Thymus (tissue), 11 donors: ENCODE measurements around the gene HSD17B7. TPM values are rescaled to one million over a fixed set of nuclear protein-coding genes. Genes with fewer than 3 reads are reported as not detected.

ENCODE experiments used
- DNase-seq, 9 donors: peaks; one replicate each; pipeline ENCODE4 v3.0.0-alpha.2; 2013; ENCODE audit warnings: low spot score in 9 of 9, low read depth in 6 of 9, missing footprints in 1 of 9
- H3K27ac ChIP-seq, 2 donors: one replicate each; pipeline ENCODE4 v1.5.1; 2013; ENCODE audit warnings: control low read depth in 1 of 2, low read depth in 1 of 2, low read length in 1 of 2, mild to moderate bottlenecking in 1 of 2, moderate library complexity in 1 of 2
- H3K27me3 ChIP-seq, 2 donors: one replicate each; pipeline ENCODE4 v1.5.1; 2013; ENCODE audit warnings: low read length in 1 of 2; ENCODE audit not compliant: control insufficient read depth in 2 of 2, insufficient read depth in 1 of 2
- H3K36me3 ChIP-seq, 2 donors: one replicate each; pipeline ENCODE4 v1.5.1; 2013; ENCODE audit warnings: low read length in 1 of 2, mild to moderate bottlenecking in 1 of 2, moderate library complexity in 1 of 2; ENCODE audit not compliant: control insufficient read depth in 2 of 2, insufficient read depth in 2 of 2
- H3K4me1 ChIP-seq, 2 donors: one replicate each; pipeline ENCODE4 v1.5.1; 2013; ENCODE audit warnings: low read length in 2 of 2; ENCODE audit not compliant: control insufficient read depth in 2 of 2, insufficient read depth in 2 of 2
- H3K4me3 ChIP-seq, 2 donors: one replicate each; pipeline ENCODE4 v1.5.1; 2013; ENCODE audit warnings: low read length in 2 of 2, control low read depth in 1 of 2, mild to moderate bottlenecking in 1 of 2
- H3K9me3 ChIP-seq, 2 donors: one replicate each; pipeline ENCODE4 v1.5.1; 2013; ENCODE audit warnings: low read length in 1 of 2, mild to moderate bottlenecking in 1 of 2; ENCODE audit not compliant: control insufficient read depth in 2 of 2, insufficient read depth in 1 of 2
- WGBS: extraction: QIAGEN DNeasy Blood & Tissue Kit; methylation state at CpG from one replicate; pipeline ENCODE4 v1.1.7; 2013; 5-methylcytosine and 5-hydroxymethylcytosine counted together
- polyA plus RNA-seq: library from polyadenylated mRNA; stranded (reverse); fragments of 200-250 nt; gene quantifications from one replicate; pipeline ENCODE4 v1.2.3, GENCODE V29; 2013
- total RNA-seq: library from RNA; stranded (reverse); fragments of 120-200 nt; gene quantifications from one replicate; pipeline ENCODE4 v1.2.4, GENCODE V29; 2013
- donor health status: healthy.

HSD17B7 gene
- total and polyA plus RNA-seq, 2 donors: 10.9 to 21.6 TPM

GRCh38 chr1:162861625-162862024 is 71.1 kb downstream of the HSD17B7 start:
- Histone ChIP-seq H3K27me3 (no peaks in the 10 kb centered on the region), H3K36me3 (no peaks in the 10 kb centered on the region), H3K4me1 (no peaks in the 10 kb centered on the region), H3K27ac (no peak overlapping the region), H3K4me3 (no peak overlapping the region), H3K9me3 (no peaks in the 10 kb centered on the region)
- 91% methylated on average over 5 of the region's 5 CpGs for WGBS
- no peak for DNase-seq

Other genes with a start within 250 kb of the HSD17B7 start
- 21.9 TPM for gene UAP1, start 229.0 kb upstream of the HSD17B7 start, total RNA-seq
- 56.3 TPM for gene UAP1, start 229.0 kb upstream of the HSD17B7 start, polyA plus RNA-seq
- gene DDR2, start 158.2 kb upstream of the HSD17B7 start, total RNA-seq: 2.4 TPM
- gene DDR2, start 158.2 kb upstream of the HSD17B7 start, polyA plus RNA-seq: 2.1 TPM
- under 0.01 TPM for gene CCDC190, start 70.5 kb downstream of the HSD17B7 start, total RNA-seq
- 0.32 TPM for gene CCDC190, start 70.5 kb downstream of the HSD17B7 start, polyA plus RNA-seq